Activated CD4-positive, alpha-beta memory T cell treated with anti-CD3 and anti-CD28 coated beads, Interleukin-2, amount 10 ng/mL, durations not matched to agents 7 days and 5 days (primary cell): Measurements from ENCODE around the gene PRKAG2. TPM values are rescaled to one million over a fixed set of nuclear protein-coding genes. Genes with fewer than 3 reads are reported as not detected.

Source experiments
- CTCF ChIA-PET: fragments of 350-600 bp; sonication (Branson Sonifier 250); formaldehyde crosslinking; loops from one replicate; lab custom pipeline; 2021; ENCODE audit warnings: antibody characterized with exemption, inconsistent platforms; lab: Charles Lee
- POLR2A ChIA-PET: fragments of 350-600 bp; sonication (Branson Sonifier 250); formaldehyde crosslinking; loops from one replicate; lab custom pipeline; 2021; ENCODE audit warnings: antibody characterized with exemption; lab: Charles Lee
- DNase-seq: peaks from one replicate; pipeline ENCODE4 v3.0.0-alpha.2; 2020
- H3K27ac Mint-ChIP-seq: one replicate; pipeline ENCODE4 v1.8.0; 2021; ENCODE audit warnings: mild to moderate bottlenecking, mixed read lengths
- H3K27me3 Mint-ChIP-seq: one replicate; pipeline ENCODE4 v1.8.0; 2021; ENCODE audit warnings: mixed read lengths
- H3K36me3 Mint-ChIP-seq: one replicate; pipeline ENCODE4 v1.8.0; 2021; ENCODE audit warnings: low read depth, mixed read lengths
- H3K4me1 Mint-ChIP-seq: one replicate; pipeline ENCODE4 v1.8.0; 2021; ENCODE audit warnings: mixed read lengths
- H3K4me3 Mint-ChIP-seq: one replicate; pipeline ENCODE4 v1.8.0; 2021; ENCODE audit warnings: mild to moderate bottlenecking, mixed read lengths
- H3K9me3 Mint-ChIP-seq: one replicate; pipeline ENCODE4 v1.8.0; 2021; ENCODE audit warnings: mixed read lengths
- total RNA-seq, 2 experiments: library from RNA; stranded (reverse); gene quantifications; one replicate each; pipeline ENCODE4 v1.2.3, GENCODE V29; 2021

PRKAG2 gene
- total RNA-seq, 2 experiments from 2014 or later: 25.4 to 33.7 TPM

- H3K36me3 Mint-ChIP-seq: peaks cover 4% of the 10 kb centered on the region
- no peaks in the 10 kb centered on the region for H3K9me3 Mint-ChIP-seq
- ChIA-PET POLR2A (no interaction called here), CTCF (interaction anchor here (0.9 to 2.3 kb wide), 3 partner anchors 63 to 191 kb away, joined by 4 to 5 read pairs (median 4); no protein-coding TSS in a partner anchor)
- H3K4me3 Mint-ChIP-seq: no peak overlapping the region
- H3K27ac Mint-ChIP-seq: no peak overlapping the region
- no peak for DNase-seq
- H3K4me1 Mint-ChIP-seq: no peaks in the 10 kb centered on the region
- H3K27me3 Mint-ChIP-seq: no peaks in the 10 kb centered on the region
Measured at GRCh38 chr7:151568956-151569940, 307.7 kb downstream of the PRKAG2 start.

- Mint-ChIP-seq H3K4me3 (no peak overlapping the region), H3K27me3 (no peaks in the 10 kb centered on the region), H3K27ac (no peak overlapping the region), H3K4me1 (no peaks in the 10 kb centered on the region), H3K36me3 (peaks cover 6% of the 10 kb centered on the region), H3K9me3 (no peaks in the 10 kb centered on the region)
- CTCF ChIA-PET: interaction anchor here (0.7 kb wide), 1 partner anchor 727 kb away, joined by 3 read pairs; no protein-coding TSS in a partner anchor
- POLR2A ChIA-PET: no interaction called here
- DNase-seq: no peak
Measured at GRCh38 chr7:151566897-151567320, 310.0 kb downstream of the PRKAG2 start.

- Mint-ChIP-seq H3K4me1 (peaks cover 1% of the 10 kb centered on the region), H3K9me3 (no peaks in the 10 kb centered on the region), H3K27me3 (no peaks in the 10 kb centered on the region), H3K4me3 (no peak overlapping the region), H3K36me3 (peaks cover 8% of the 10 kb centered on the region), H3K27ac (no peak overlapping the region)
- CTCF ChIA-PET: no interaction called here
- DNase-seq: no peak
- POLR2A ChIA-PET: no interaction called here
Measured at GRCh38 chr7:151565541-151565940, 311.4 kb downstream of the PRKAG2 start.

GRCh38 chr7:151560243-151560642, 316.7 kb downstream of the PRKAG2 start:
- ChIA-PET CTCF (interaction anchor here (1.4 kb wide), 1 partner anchor 15 kb away, joined by 3 read pairs; no protein-coding TSS in a partner anchor), POLR2A (no interaction called here)
- no peak for DNase-seq
- Mint-ChIP-seq H3K36me3 (peaks cover 17% of the 10 kb centered on the region), H3K9me3 (no peaks in the 10 kb centered on the region), H3K27ac (no peak overlapping the region), H3K4me1 (peaks cover 9% of the 10 kb centered on the region), H3K27me3 (no peaks in the 10 kb centered on the region), H3K4me3 (no peak overlapping the region)

GRCh38 chr7:151559557-151560183, 317.2 kb downstream of the PRKAG2 start:
- ChIA-PET POLR2A (no interaction called here), CTCF (no interaction called here)
- no peaks in the 10 kb centered on the region for H3K27me3 Mint-ChIP-seq
- H3K9me3 Mint-ChIP-seq: no peaks in the 10 kb centered on the region
- H3K36me3 Mint-ChIP-seq: peaks cover 17% of the 10 kb centered on the region
- H3K27ac Mint-ChIP-seq: no peak overlapping the region
- no peak overlapping the region for H3K4me3 Mint-ChIP-seq
- H3K4me1 Mint-ChIP-seq: peaks cover 9% of the 10 kb centered on the region
- DNase-seq: no peak

- Mint-ChIP-seq H3K27me3 (no peaks in the 10 kb centered on the region), H3K4me1 (peaks cover 9% of the 10 kb centered on the region), H3K36me3 (peaks cover 17% of the 10 kb centered on the region), H3K27ac (no peak overlapping the region), H3K9me3 (no peaks in the 10 kb centered on the region), H3K4me3 (no peak overlapping the region)
- ChIA-PET CTCF (no interaction called here), POLR2A (no interaction called here)
- no peak for DNase-seq
Measured at GRCh38 chr7:151558575-151558974, 318.3 kb downstream of the PRKAG2 start.

GRCh38 chr7:151556592-151556991, 320.3 kb downstream of the PRKAG2 start:
- no peak for DNase-seq
- Mint-ChIP-seq H3K36me3 (peaks cover 15% of the 10 kb centered on the region), H3K4me1 (peaks cover 9% of the 10 kb centered on the region), H3K9me3 (no peaks in the 10 kb centered on the region), H3K27me3 (no peaks in the 10 kb centered on the region), H3K4me3 (no peak overlapping the region), H3K27ac (no peak overlapping the region)
- ChIA-PET POLR2A (interaction anchor here (0.8 kb wide), 1 partner anchor 11 kb away, joined by 3 read pairs; no protein-coding TSS in a partner anchor), CTCF (no interaction called here)

GRCh38 chr7:151553356-151553755, 323.6 kb downstream of the PRKAG2 start:
- DNase-seq: no peak
- Mint-ChIP-seq H3K4me3 (no peak overlapping the region), H3K9me3 (no peaks in the 10 kb centered on the region), H3K36me3 (peaks cover 4% of the 10 kb centered on the region), H3K27ac (no peak overlapping the region), H3K4me1 (no peaks in the 10 kb centered on the region), H3K27me3 (no peaks in the 10 kb centered on the region)
- CTCF ChIA-PET: no interaction called here
- POLR2A ChIA-PET: no interaction called here

- CTCF ChIA-PET: no interaction called here
- Mint-ChIP-seq H3K27me3 (peaks cover 6% of the 10 kb centered on the region), H3K4me3 (no peak overlapping the region), H3K9me3 (no peaks in the 10 kb centered on the region), H3K4me1 (no peaks in the 10 kb centered on the region), H3K27ac (no peak overlapping the region), H3K36me3 (peaks cover 4% of the 10 kb centered on the region)
- POLR2A ChIA-PET: no interaction called here
- no peak for DNase-seq
Measured at GRCh38 chr7:151552352-151553028, 324.4 kb downstream of the PRKAG2 start.

- H3K9me3 Mint-ChIP-seq: no peaks in the 10 kb centered on the region
- POLR2A ChIA-PET: no interaction called here
Measured at GRCh38 chr7:151551820-151552219, 325.1 kb downstream of the PRKAG2 start.

GRCh38 chr7:151550656-151551286, 326.1 kb downstream of the PRKAG2 start:
- H3K27me3 Mint-ChIP-seq: peaks cover 16% of the 10 kb centered on the region

More at GRCh38 chr7:151551820-151552219, 325.1 kb downstream of the PRKAG2 start:
- DNase-seq: no peak
- H3K4me3 Mint-ChIP-seq: no peak overlapping the region
- CTCF ChIA-PET: no interaction called here
- H3K27ac Mint-ChIP-seq: no peak overlapping the region
- H3K4me1 Mint-ChIP-seq: no peaks in the 10 kb centered on the region
- H3K27me3 Mint-ChIP-seq: peaks cover 10% of the 10 kb centered on the region
- H3K36me3 Mint-ChIP-seq: peaks cover 4% of the 10 kb centered on the region

GRCh38 chr7:151549644-151550043, 327.3 kb downstream of the PRKAG2 start:
- DNase-seq: no peak
- no peaks in the 10 kb centered on the region for H3K9me3 Mint-ChIP-seq
- H3K36me3 Mint-ChIP-seq: no peaks in the 10 kb centered on the region
- H3K4me3 Mint-ChIP-seq: no peak overlapping the region
- peaks cover 24% of the 10 kb centered on the region for H3K27me3 Mint-ChIP-seq
- POLR2A ChIA-PET: no interaction called here
- no peak overlapping the region for H3K27ac Mint-ChIP-seq
- CTCF ChIA-PET: interaction anchor here (0.7 kb wide), 1 partner anchor 673 kb away, joined by 3 read pairs; no protein-coding TSS in a partner anchor
- H3K4me1 Mint-ChIP-seq: no peaks in the 10 kb centered on the region

More at GRCh38 chr7:151550656-151551286, 326.1 kb downstream of the PRKAG2 start:
- Mint-ChIP-seq H3K27ac (no peak overlapping the region), H3K9me3 (no peaks in the 10 kb centered on the region), H3K4me1 (no peaks in the 10 kb centered on the region), H3K36me3 (no peaks in the 10 kb centered on the region), H3K4me3 (no peak overlapping the region)
- no peak for DNase-seq
- ChIA-PET POLR2A (no interaction called here), CTCF (no interaction called here)
